Measurements from ENCODE around the gene TMEM61.

- TF ChIP-seq CTCF (IDR thresholded peaks at IDR 0.05): no peak
- TF ChIP-seq POLR2A (IDR thresholded peaks at IDR 0.05): no peak
These were observed 34.7 kb downstream of the TMEM61 start for GRCh38 chr1:55015123-55015522.
